Fibroblast of the aortic adventitia (primary cell): ENCODE data around the gene APCDD1L. TPM values are rescaled to one million over a fixed set of nuclear protein-coding genes. Genes with fewer than 3 reads are reported as not detected.

Experiments used
- DNase-seq: peaks from one replicate; pipeline ENCODE4 v3.0.0-alpha.2; 2010; ENCODE audit warnings: low read depth
- H3K4me3 ChIP-seq: 2 replicates; pipeline ENCODE4 v1.5.1; 2011; ENCODE audit warnings: low read depth, mild to moderate bottlenecking, control low read depth, low read length, moderate library complexity
- CTCF ChIP-seq: IDR thresholded peaks from 2 replicates; pipeline ENCODE4 v1.5.1; 2011; ENCODE audit warnings: mild to moderate bottlenecking, low read length, control low read depth, inconsistent platforms; ENCODE audit not compliant: insufficient read depth
- total RNA-seq: library from RNA; depleted of rRNA; stranded (reverse); fragments of >200 nt; gene quantifications from 2 replicates; pipeline ENCODE4 v1.2.3, GENCODE V29; 2012; ENCODE audit warnings: low replicate concordance

APCDD1L gene
- total RNA-seq, 1 donor, result 20.8 TPM

DNA sequence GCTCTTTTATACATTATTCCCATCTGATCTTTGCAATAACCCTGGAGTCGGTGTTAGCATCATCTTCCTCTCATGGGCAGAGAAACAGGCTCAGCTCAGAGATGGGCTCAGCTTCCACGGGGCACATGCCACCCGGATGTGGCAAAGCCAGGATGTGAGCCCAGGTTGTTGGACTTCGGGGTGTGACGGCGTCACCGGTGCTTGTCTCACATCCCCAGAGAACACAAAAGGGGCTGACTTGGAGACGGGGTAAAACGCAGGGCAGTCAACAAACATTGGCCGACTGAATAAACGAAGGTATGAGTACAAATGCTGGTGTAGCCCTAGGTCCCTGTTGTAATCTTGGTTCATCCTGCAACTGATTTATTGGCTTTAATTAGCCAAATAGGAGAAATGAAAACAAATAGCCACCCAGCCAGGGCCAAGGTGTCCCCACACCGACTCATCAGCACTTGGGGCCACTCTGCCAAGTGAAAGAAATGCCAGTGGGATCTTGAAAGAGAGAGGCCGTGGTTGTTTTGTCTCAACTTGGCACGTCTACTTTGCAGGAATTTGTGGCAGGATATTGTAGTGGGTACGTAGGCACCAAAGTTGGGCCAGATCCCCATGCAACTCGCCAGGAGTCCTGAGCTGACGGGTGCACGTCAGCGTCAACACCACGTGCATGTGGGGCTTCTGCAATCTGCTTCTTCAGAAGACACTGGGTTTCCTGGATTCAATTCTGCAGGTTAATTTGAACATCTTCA, 42.8 kb downstream of the APCDD1L start:
- DNase-seq, result no peak
- TF ChIP-seq CTCF, result no peak
- H3K4me3 ChIP-seq, result no peak overlapping the region

DNA sequence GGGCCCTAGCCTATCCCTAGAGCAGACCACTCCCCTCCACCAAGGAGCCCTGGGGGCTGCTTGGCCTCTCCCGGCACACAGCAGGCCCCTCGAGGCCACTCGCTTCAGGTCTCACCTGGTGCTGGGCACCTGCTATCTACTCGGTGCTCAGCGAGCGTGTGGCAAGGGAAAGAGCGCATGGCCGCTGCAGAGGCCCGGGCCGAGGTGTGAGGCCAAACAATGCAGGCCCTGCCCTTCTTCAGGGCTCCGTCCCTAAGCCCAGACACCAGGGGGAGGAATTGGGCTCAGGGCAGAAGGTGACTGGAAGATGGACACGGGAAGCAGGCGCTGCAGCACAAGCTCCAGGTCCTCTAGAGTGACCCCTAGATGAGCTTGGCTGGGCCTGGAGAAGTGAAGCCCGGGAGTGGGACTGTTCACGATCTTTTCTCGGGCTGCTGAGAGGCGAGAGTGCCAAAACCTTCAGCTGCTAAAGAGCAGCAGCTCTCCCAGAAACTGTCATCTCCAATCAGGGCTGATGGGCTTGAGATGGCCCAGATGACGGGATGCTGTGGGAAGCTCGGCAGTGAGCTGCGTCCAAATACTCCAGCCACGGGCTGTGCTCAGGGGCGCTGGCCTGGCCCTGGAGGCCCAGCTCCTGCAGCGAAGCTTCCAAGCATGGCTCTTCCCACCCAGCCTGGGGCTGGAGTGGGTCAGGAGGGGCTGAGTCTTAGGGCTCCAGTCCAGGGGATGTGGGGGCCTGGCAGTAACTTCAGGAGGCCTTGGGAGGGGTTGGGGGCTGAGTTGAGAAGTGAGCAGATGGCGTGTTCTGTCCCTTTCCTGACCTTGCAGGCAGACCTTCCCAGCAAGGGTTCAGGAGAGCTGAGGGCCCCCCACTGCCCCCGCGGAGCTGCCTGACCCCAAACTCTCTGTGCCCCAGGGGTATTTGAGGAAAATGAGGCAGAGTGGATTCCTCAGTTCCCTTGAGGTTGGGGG, 43.7 kb downstream of the APCDD1L start:
- DNase-seq, result peak; percentile 84
- no peak for TF ChIP-seq CTCF
- H3K4me3 ChIP-seq, result no peak overlapping the region

GRCh38 chr20:58470336-58471192, 44.6 kb downstream of the APCDD1L start:
- no peak for DNase-seq
- H3K4me3 ChIP-seq, result no peak overlapping the region
- TF ChIP-seq CTCF, result no peak

- no peak overlapping the region for H3K4me3 ChIP-seq
- no peak for DNase-seq
- TF ChIP-seq CTCF, result no peak
Observed at GRCh38 chr20:58469616-58470015, 45.6 kb downstream of the APCDD1L start.

- DNase-seq, result no peak
- TF ChIP-seq CTCF, result no peak
- H3K4me3 ChIP-seq, result no peak overlapping the region
Observed at GRCh38 chr20:58467572-58468527, 47.3 kb downstream of the APCDD1L start.
